WTC11 (cell line): ENCODE measurements around the gene ANKRD18A. TPM values are rescaled to one million over a fixed set of nuclear protein-coding genes. Genes with fewer than 3 reads are reported as not detected.

Experiments used
- ATAC-seq: fragments of 200-7000 bp; cut with Tn5 transposase; 2 replicates; pipeline ENCODE4 v1.10.0; 2021; ENCODE audit warnings: mild to moderate bottlenecking, moderate library complexity
- CTCF ChIA-PET: fragments of 300-600 bp; sonication (Branson Sonifier 250); formaldehyde crosslinking; loops from one replicate; lab custom pipeline; 2021; ENCODE audit warnings: antibody characterized with exemption; lab: Charles Lee
- POLR2A ChIA-PET: fragments of 350-600 bp; sonication (Branson Sonifier 250); formaldehyde crosslinking; loops from one replicate; lab custom pipeline; 2021; ENCODE audit warnings: antibody characterized with exemption; lab: Charles Lee
- DNase-seq: peaks from one replicate; pipeline ENCODE4 v3.0.0; 2021; ENCODE audit warnings: low spot score
- H3K27ac Mint-ChIP-seq: 2 replicates; pipeline ENCODE4 v1.8.0; 2021; ENCODE audit warnings: mixed read lengths
- H3K27me3 Mint-ChIP-seq: 2 replicates; pipeline ENCODE4 v1.8.0; 2021; ENCODE audit warnings: low read depth, mild to moderate bottlenecking, moderate library complexity, mixed read lengths
- H3K36me3 Mint-ChIP-seq: 2 replicates; pipeline ENCODE4 v1.8.0; 2021; ENCODE audit warnings: mixed read lengths
- H3K4me1 Mint-ChIP-seq: 2 replicates; pipeline ENCODE4 v1.8.0; 2022; ENCODE audit warnings: mixed read lengths
- H3K4me3 Mint-ChIP-seq: 2 replicates; pipeline ENCODE4 v1.8.0; 2021; ENCODE audit warnings: mild to moderate bottlenecking, moderate library complexity, mixed read lengths
- H3K9me3 Mint-ChIP-seq: 2 replicates; pipeline ENCODE4 v1.8.0; 2021; ENCODE audit warnings: mixed read lengths
- AR ChIP-seq: fragments of 250-450 bp; sonication (Bioruptor Pico); IDR thresholded peaks from 2 replicates; pipeline ENCODE4 v1.9.0; 2021; ENCODE audit warnings: mild to moderate bottlenecking
- ATF2 ChIP-seq: sonication (generic); formaldehyde crosslinking; IDR thresholded peaks from 2 replicates; pipeline ENCODE4 v1.8.1; 2022; ENCODE audit warnings: low read depth, missing genetic modification reagents, borderline replicate concordance
- CREM ChIP-seq: sonication (generic); formaldehyde crosslinking; IDR thresholded peaks from 2 replicates; pipeline ENCODE4 v1.8.1; 2022; ENCODE audit warnings: mild to moderate bottlenecking, missing genetic modification reagents, moderate library complexity
- FOXJ3 ChIP-seq: sonication (generic); formaldehyde crosslinking; IDR thresholded peaks from 2 replicates; pipeline ENCODE4 v1.9.0; 2021; ENCODE audit warnings: missing genetic modification reagents, mild to moderate bottlenecking, borderline replicate concordance
- FOXK1 ChIP-seq: sonication (generic); formaldehyde crosslinking; IDR thresholded peaks from 2 replicates; pipeline ENCODE4 v1.8.0; 2022; ENCODE audit warnings: mild to moderate bottlenecking, moderate library complexity, missing genetic modification reagents
- IRF2 ChIP-seq: sonication (generic); formaldehyde crosslinking; IDR thresholded peaks from 2 replicates; pipeline ENCODE4 v1.8.0; 2022; ENCODE audit warnings: low read depth, missing genetic modification reagents, borderline replicate concordance
- JAZF1 ChIP-seq: fragments of 250-450 bp; sonication (Bioruptor Pico); IDR thresholded peaks from 2 replicates; pipeline ENCODE4 v1.9.0; 2021; ENCODE audit warnings: moderate library complexity, mild to moderate bottlenecking, inconsistent platforms
- JUN ChIP-seq: sonication (generic); formaldehyde crosslinking; IDR thresholded peaks from 2 replicates; pipeline ENCODE4 v1.8.0; 2023; ENCODE audit warnings: mild to moderate bottlenecking, missing genetic modification reagents
- MAX ChIP-seq: sonication (generic); formaldehyde crosslinking; IDR thresholded peaks from 2 replicates; pipeline ENCODE4 v1.8.0; 2022; ENCODE audit warnings: mild to moderate bottlenecking, missing genetic modification reagents
- MXD4 ChIP-seq: fragments of 250-450 bp; sonication (Bioruptor Pico); IDR thresholded peaks from 2 replicates; pipeline ENCODE4 v1.8.0; 2021; ENCODE audit warnings: mild to moderate bottlenecking, moderate library complexity, borderline replicate concordance
- SMAD3 ChIP-seq: sonication (generic); formaldehyde crosslinking; IDR thresholded peaks from 2 replicates; pipeline ENCODE4 v1.8.0; 2022; ENCODE audit warnings: missing genetic modification reagents, mild to moderate bottlenecking, borderline replicate concordance
- TCF7 ChIP-seq: sonication (generic); formaldehyde crosslinking; IDR thresholded peaks from 2 replicates; pipeline ENCODE4 v1.8.0; 2022; ENCODE audit warnings: mild to moderate bottlenecking, low read depth, missing genetic modification reagents, moderate library complexity
- TP53 ChIP-seq: sonication (generic); formaldehyde crosslinking; IDR thresholded peaks from 2 replicates; pipeline ENCODE4 v1.8.1; 2023; ENCODE audit warnings: mild to moderate bottlenecking, missing genetic modification reagents
- ZNF121 ChIP-seq: sonication (generic); formaldehyde crosslinking; IDR thresholded peaks from 2 replicates; pipeline ENCODE4 v1.8.0; 2023; ENCODE audit warnings: missing genetic modification reagents
- ZNF138 ChIP-seq: sonication (generic); formaldehyde crosslinking; conservative IDR thresholded peaks from 2 replicates; pipeline ENCODE4 v1.8.1; 2022; ENCODE audit warnings: mild to moderate bottlenecking, moderate library complexity, missing genetic modification reagents
- ZNF263 ChIP-seq: sonication (generic); formaldehyde crosslinking; IDR thresholded peaks from 2 replicates; pipeline ENCODE4 v1.8.1; 2022; ENCODE audit warnings: low read depth, mild to moderate bottlenecking, moderate library complexity, missing genetic modification reagents
- ZNF396 ChIP-seq: fragments of 250-450 bp; sonication (Bioruptor Pico); IDR thresholded peaks from 2 replicates; pipeline ENCODE4 v1.8.0; 2021; ENCODE audit warnings: mild to moderate bottlenecking, moderate library complexity, borderline replicate concordance
- ZNF423 ChIP-seq: fragments of 250-450 bp; sonication (Bioruptor Pico); IDR thresholded peaks from 2 replicates; pipeline ENCODE4 v2.1.2; 2022; ENCODE audit warnings: mild to moderate bottlenecking, moderate library complexity
- total RNA-seq: library from RNA; stranded (reverse); gene quantifications from 3 replicates; pipeline ENCODE4 v1.2.3, GENCODE V29; 2021
- TF ChIP-seq, protein P1 (sequence below): sonication (generic); formaldehyde crosslinking; IDR thresholded peaks from 2 replicates; pipeline ENCODE4 v1.8.0; 2023; ENCODE audit warnings: missing genetic modification reagents, mild to moderate bottlenecking, borderline replicate concordance
- TF ChIP-seq, protein P2 (sequence below): sonication (generic); formaldehyde crosslinking; IDR thresholded peaks from 2 replicates; pipeline ENCODE4 v1.8.0; 2022; ENCODE audit warnings: mild to moderate bottlenecking, missing genetic modification reagents
- TF ChIP-seq, protein P3 (sequence below): sonication (generic); formaldehyde crosslinking; IDR thresholded peaks from 2 replicates; pipeline ENCODE4 v1.8.1; 2023; ENCODE audit warnings: mild to moderate bottlenecking, missing genetic modification reagents, moderate library complexity

ANKRD18A gene
- total RNA-seq, 1 experiment from 2014 or later: 15.7 TPM

GRCh38 chr9:38662763-38663593 is 42.6 kb upstream of the ANKRD18A start (continued):
- TF ChIP-seq, protein P1, sequence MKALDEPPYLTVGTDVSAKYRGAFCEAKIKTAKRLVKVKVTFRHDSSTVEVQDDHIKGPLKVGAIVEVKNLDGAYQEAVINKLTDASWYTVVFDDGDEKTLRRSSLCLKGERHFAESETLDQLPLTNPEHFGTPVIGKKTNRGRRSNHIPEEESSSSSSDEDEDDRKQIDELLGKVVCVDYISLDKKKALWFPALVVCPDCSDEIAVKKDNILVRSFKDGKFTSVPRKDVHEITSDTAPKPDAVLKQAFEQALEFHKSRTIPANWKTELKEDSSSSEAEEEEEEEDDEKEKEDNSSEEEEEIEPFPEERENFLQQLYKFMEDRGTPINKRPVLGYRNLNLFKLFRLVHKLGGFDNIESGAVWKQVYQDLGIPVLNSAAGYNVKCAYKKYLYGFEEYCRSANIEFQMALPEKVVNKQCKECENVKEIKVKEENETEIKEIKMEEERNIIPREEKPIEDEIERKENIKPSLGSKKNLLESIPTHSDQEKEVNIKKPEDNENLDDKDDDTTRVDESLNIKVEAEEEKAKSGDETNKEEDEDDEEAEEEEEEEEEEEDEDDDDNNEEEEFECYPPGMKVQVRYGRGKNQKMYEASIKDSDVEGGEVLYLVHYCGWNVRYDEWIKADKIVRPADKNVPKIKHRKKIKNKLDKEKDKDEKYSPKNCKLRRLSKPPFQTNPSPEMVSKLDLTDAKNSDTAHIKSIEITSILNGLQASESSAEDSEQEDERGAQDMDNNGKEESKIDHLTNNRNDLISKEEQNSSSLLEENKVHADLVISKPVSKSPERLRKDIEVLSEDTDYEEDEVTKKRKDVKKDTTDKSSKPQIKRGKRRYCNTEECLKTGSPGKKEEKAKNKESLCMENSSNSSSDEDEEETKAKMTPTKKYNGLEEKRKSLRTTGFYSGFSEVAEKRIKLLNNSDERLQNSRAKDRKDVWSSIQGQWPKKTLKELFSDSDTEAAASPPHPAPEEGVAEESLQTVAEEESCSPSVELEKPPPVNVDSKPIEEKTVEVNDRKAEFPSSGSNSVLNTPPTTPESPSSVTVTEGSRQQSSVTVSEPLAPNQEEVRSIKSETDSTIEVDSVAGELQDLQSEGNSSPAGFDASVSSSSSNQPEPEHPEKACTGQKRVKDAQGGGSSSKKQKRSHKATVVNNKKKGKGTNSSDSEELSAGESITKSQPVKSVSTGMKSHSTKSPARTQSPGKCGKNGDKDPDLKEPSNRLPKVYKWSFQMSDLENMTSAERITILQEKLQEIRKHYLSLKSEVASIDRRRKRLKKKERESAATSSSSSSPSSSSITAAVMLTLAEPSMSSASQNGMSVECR (CRISPR knock-in tag): no peak
- no peak for TF ChIP-seq MXD4
- no peak for TF ChIP-seq TP53 (CRISPR knock-in tag)
- no peak for TF ChIP-seq SMAD3

DNA sequence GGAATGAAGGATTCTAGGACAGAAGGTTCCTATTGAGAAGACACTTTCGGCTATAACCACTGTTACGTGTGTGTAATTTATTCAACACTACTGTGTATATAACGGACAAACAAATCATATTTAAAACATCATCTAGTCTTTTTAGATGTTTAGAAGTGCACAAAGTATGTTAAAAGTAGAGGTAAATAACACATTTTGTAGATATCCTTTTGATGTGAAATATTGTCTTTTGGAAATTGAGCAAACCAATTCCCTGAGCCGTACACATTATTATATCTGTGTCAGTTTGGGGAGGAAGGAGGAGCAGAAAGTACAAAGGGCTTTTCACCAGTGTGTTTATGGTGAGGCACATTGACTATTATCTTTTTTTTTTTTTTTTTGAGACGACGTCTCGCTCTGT is 39.1 kb upstream of the ANKRD18A start:
- no peak overlapping the region for H3K4me3 Mint-ChIP-seq
- H3K36me3 Mint-ChIP-seq: no peaks in the 10 kb centered on the region
- DNase-seq: no peak
- TF ChIP-seq, protein P2, sequence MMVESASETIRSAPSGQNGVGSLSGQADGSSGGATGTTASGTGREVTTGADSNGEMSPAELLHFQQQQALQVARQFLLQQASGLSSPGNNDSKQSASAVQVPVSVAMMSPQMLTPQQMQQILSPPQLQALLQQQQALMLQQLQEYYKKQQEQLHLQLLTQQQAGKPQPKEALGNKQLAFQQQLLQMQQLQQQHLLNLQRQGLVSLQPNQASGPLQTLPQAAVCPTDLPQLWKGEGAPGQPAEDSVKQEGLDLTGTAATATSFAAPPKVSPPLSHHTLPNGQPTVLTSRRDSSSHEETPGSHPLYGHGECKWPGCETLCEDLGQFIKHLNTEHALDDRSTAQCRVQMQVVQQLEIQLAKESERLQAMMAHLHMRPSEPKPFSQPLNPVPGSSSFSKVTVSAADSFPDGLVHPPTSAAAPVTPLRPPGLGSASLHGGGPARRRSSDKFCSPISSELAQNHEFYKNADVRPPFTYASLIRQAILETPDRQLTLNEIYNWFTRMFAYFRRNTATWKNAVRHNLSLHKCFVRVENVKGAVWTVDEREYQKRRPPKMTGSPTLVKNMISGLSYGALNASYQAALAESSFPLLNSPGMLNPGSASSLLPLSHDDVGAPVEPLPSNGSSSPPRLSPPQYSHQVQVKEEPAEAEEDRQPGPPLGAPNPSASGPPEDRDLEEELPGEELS (CRISPR knock-in tag): no peak
- TF ChIP-seq IRF2 (no peak), TCF7 (CRISPR knock-in tag) (no peak), CREM (CRISPR knock-in tag) (no peak), ATF2 (no peak), ZNF396 (CRISPR knock-in tag) (no peak), JUN (CRISPR knock-in tag) (no peak), JAZF1 (CRISPR knock-in tag) (no peak)
- ChIA-PET POLR2A (no interaction called here), CTCF (no interaction called here)
- no peak overlapping the region for H3K27ac Mint-ChIP-seq
- no peak for ATAC-seq
- H3K27me3 Mint-ChIP-seq: no peaks in the 10 kb centered on the region
- peaks cover 13% of the 10 kb centered on the region for H3K4me1 Mint-ChIP-seq
- H3K9me3 Mint-ChIP-seq: no peaks in the 10 kb centered on the region

- Mint-ChIP-seq H3K27ac (no peak overlapping the region), H3K4me3 (no peak overlapping the region), H3K9me3 (no peaks in the 10 kb centered on the region), H3K4me1 (peaks cover 5% of the 10 kb centered on the region; the same call in 1 of the 2 replicates), H3K27me3 (no peaks in the 10 kb centered on the region), H3K36me3 (no peaks in the 10 kb centered on the region)
- DNase-seq (no peak), ATAC-seq (no peak)
- POLR2A ChIA-PET: no interaction called here
- CTCF ChIA-PET: no interaction called here
- TF ChIP-seq FOXJ3 (CRISPR knock-in tag) (no peak), ZNF423 (CRISPR knock-in tag) (no peak), ZNF396 (CRISPR knock-in tag) (no peak), ZNF263 (CRISPR knock-in tag) (no peak), JAZF1 (CRISPR knock-in tag) (no peak), MAX (CRISPR knock-in tag) (no peak), ZNF121 (CRISPR knock-in tag) (no peak), TCF7 (CRISPR knock-in tag) (no peak), AR (CRISPR knock-in tag) (no peak), FOXK1 (no peak), SMAD3 (no peak), ZNF138 (CRISPR knock-in tag) (no peak)
- TF ChIP-seq, protein P3, sequence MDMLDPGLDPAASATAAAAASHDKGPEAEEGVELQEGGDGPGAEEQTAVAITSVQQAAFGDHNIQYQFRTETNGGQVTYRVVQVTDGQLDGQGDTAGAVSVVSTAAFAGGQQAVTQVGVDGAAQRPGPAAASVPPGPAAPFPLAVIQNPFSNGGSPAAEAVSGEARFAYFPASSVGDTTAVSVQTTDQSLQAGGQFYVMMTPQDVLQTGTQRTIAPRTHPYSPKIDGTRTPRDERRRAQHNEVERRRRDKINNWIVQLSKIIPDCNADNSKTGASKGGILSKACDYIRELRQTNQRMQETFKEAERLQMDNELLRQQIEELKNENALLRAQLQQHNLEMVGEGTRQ (CRISPR knock-in tag): no peak
Measured at GRCh38 chr9:38656896-38657295, 36.5 kb upstream of the ANKRD18A start.
